ENCODE data around the gene BCR.

The BCR gene

GRCh38 chr22:23243006-23243573 lies 62.8 kb downstream of the BCR start:
- H4K8ac ChIP-seq (ENCODE audit: low read depth, low read length): no peak overlapping the region
- no peak overlapping the region for H2BK5ac ChIP-seq (ENCODE audit: low read depth, low read length, poor library complexity)
- no peak overlapping the region for H3K27ac ChIP-seq (ENCODE audit: low read depth, low read length)
- peaks cover 4% of the 10 kb centered on the region for H3K79me1 ChIP-seq (ENCODE audit: low read length)
- H3K4ac ChIP-seq (ENCODE audit: low read depth, low read length): peak overlapping the region; percentile 69
- WGBS (ENCODE audit: extremely low coverage, insufficient coverage, insufficient read length): no CpG with 5 or more reads among the region's 8 CpGs
- H4K12ac ChIP-seq (ENCODE audit: low read depth, low read length): no peak overlapping the region
- no peak overlapping the region for H3K4me3 ChIP-seq (ENCODE audit: low read depth, low read length)
- H3K9me3 ChIP-seq (ENCODE audit: insufficient read depth, low read depth, low read length): peaks cover 2% of the 10 kb centered on the region
- no peak overlapping the region for H3K23ac ChIP-seq (ENCODE audit: low read length)
- H3K4me1 ChIP-seq (ENCODE audit: control insufficient read depth in 1 of 2, insufficient read depth in 2 of 2, low read length in 2 of 2): peaks cover 30 to 41% of the 10 kb centered on the region in 2 experiments
- no peak overlapping the region for H3K18ac ChIP-seq (ENCODE audit: low read length)
- no peak overlapping the region for H2AK5ac ChIP-seq (ENCODE audit: low read length)
- peaks cover 0 to 7% of the 10 kb centered on the region in 2 experiments for H3K36me3 ChIP-seq (ENCODE audit: control insufficient read depth in 1 of 2, insufficient read depth in 2 of 2, low read length in 2 of 2)
- no peak overlapping the region for H4K91ac ChIP-seq (ENCODE audit: low read depth, low read length)
- no peak for DNase-seq
- H3K14ac ChIP-seq (ENCODE audit: low read length): no peak overlapping the region
- H3K4me2 ChIP-seq (ENCODE audit: low read length): no peak overlapping the region
- H3K79me2 ChIP-seq (ENCODE audit: control insufficient read depth, insufficient read depth, low read length, poor library complexity): peaks cover 10% of the 10 kb centered on the region
- no peak overlapping the region for H3K9ac ChIP-seq (ENCODE audit: low read length)
- H2BK12ac ChIP-seq (ENCODE audit: low read length): no peak overlapping the region
- no peak overlapping the region for H2AFZ ChIP-seq (ENCODE audit: insufficient read depth, low read length, poor library complexity)
- no peaks in the 10 kb centered on the region for H3K27me3 ChIP-seq (ENCODE audit: insufficient read depth, low read length)
- peak overlapping the region; percentile 13 for H2BK120ac ChIP-seq (ENCODE audit: insufficient read depth, low read length, poor library complexity)

DNA sequence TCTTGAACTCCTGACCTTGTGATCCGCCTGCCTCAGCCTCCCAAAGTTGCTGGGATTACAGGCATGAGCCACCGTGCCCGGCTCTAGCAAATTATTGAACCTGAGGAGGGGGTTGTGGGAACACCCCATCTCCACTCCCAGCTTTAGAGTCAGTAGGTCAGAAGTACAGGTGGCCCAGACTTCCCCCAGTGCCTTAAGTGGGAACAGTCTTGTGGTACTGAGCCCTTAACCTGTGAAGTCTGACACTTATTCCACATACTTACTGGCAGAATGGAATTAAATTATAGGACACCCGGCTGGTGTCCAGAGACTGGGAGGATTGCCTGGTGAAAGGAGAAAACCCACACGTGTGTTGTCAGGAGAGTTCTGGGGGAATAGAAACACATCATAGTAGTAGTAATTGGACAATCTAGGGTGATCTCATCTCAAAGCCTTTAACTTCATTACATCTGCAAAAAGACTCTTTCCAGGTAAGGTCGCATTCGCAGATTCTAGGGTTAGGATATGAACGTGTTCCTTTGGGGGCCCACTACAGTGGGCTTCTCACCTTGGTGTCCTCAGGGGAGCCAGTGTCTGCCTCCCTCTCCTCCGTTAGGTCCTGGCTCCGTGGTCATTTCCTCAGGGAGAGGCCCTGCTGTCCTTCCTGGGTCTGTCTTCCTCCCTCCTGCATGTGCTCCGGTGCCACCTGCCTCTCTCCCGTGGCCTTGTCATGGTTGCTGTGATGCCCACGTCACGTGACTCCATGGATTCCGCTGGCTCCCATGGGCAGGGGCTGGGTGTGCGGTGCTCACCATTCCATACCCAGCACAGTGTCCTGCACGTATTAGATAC lies 63.8 kb downstream of the BCR start:
- Histone ChIP-seq H3K4ac (ENCODE audit: low read depth, low read length) (peak overlapping the region; percentile 47), H3K79me1 (ENCODE audit: low read length) (peaks cover 4% of the 10 kb centered on the region), H3K9me3 (ENCODE audit: insufficient read depth, low read depth, low read length) (peaks cover 2% of the 10 kb centered on the region), H3K9ac (ENCODE audit: low read length) (no peak overlapping the region), H3K79me2 (ENCODE audit: control insufficient read depth, insufficient read depth, low read length, poor library complexity) (peaks cover 11% of the 10 kb centered on the region), H3K27ac (ENCODE audit: low read depth, low read length) (peak overlapping the region; percentile 21), H2AFZ (ENCODE audit: insufficient read depth, low read length, poor library complexity) (no peak overlapping the region), H2BK5ac (ENCODE audit: low read depth, low read length, poor library complexity) (no peak overlapping the region), H3K27me3 (ENCODE audit: insufficient read depth, low read length) (no peaks in the 10 kb centered on the region), H4K8ac (ENCODE audit: low read depth, low read length) (no peak overlapping the region), H2AK5ac (ENCODE audit: low read length) (no peak overlapping the region), H3K14ac (ENCODE audit: low read length) (peak overlapping the region; percentile 36), H2BK12ac (ENCODE audit: low read length) (no peak overlapping the region), H3K4me2 (ENCODE audit: low read length) (no peak overlapping the region), H3K36me3 (ENCODE audit: control insufficient read depth in 1 of 2, insufficient read depth in 2 of 2, low read length in 2 of 2) (peaks cover 0 to 4% of the 10 kb centered on the region in 2 experiments), H3K4me3 (ENCODE audit: low read depth, low read length) (peak overlapping the region; percentile 45), H4K91ac (ENCODE audit: low read depth, low read length) (no peak overlapping the region), H3K18ac (ENCODE audit: low read length) (peak overlapping the region; percentile 60), H3K4me1 (ENCODE audit: control insufficient read depth in 1 of 2, insufficient read depth in 2 of 2, low read length in 2 of 2) (peaks cover 34 to 46% of the 10 kb centered on the region in 2 experiments), H3K23ac (ENCODE audit: low read length) (no peak overlapping the region), H4K12ac (ENCODE audit: low read depth, low read length) (no peak overlapping the region), H2BK120ac (ENCODE audit: insufficient read depth, low read length, poor library complexity) (no peak overlapping the region)
- DNase-seq: no peak
- no CpG with 5 or more reads among the region's 17 CpGs for WGBS (ENCODE audit: extremely low coverage, insufficient coverage, insufficient read length)

- Histone ChIP-seq H2BK5ac (ENCODE audit: low read depth, low read length, poor library complexity) (no peak overlapping the region), H2BK120ac (ENCODE audit: insufficient read depth, low read length, poor library complexity) (no peak overlapping the region), H2BK12ac (ENCODE audit: low read length) (no peak overlapping the region), H3K79me1 (ENCODE audit: low read length) (peaks cover 4% of the 10 kb centered on the region), H3K27ac (ENCODE audit: low read depth, low read length) (peak overlapping the region; percentile 21), H4K91ac (ENCODE audit: low read depth, low read length) (no peak overlapping the region), H3K79me2 (ENCODE audit: control insufficient read depth, insufficient read depth, low read length, poor library complexity) (peaks cover 14% of the 10 kb centered on the region), H3K27me3 (ENCODE audit: insufficient read depth, low read length) (no peaks in the 10 kb centered on the region), H3K9me3 (ENCODE audit: insufficient read depth, low read depth, low read length) (no peaks in the 10 kb centered on the region), H3K4me1 (ENCODE audit: control insufficient read depth in 1 of 2, insufficient read depth in 2 of 2, low read length in 2 of 2) (peaks cover 37 to 50% of the 10 kb centered on the region in 2 experiments), H4K8ac (ENCODE audit: low read depth, low read length) (no peak overlapping the region), H2AFZ (ENCODE audit: insufficient read depth, low read length, poor library complexity) (no peak overlapping the region), H3K36me3 (ENCODE audit: control insufficient read depth in 1 of 2, insufficient read depth in 2 of 2, low read length in 2 of 2) (peaks cover 0 to 2% of the 10 kb centered on the region in 2 experiments), H3K4me2 (ENCODE audit: low read length) (no peak overlapping the region), H2AK5ac (ENCODE audit: low read length) (no peak overlapping the region), H3K18ac (ENCODE audit: low read length) (no peak overlapping the region), H4K12ac (ENCODE audit: low read depth, low read length) (no peak overlapping the region), H3K4me3 (ENCODE audit: low read depth, low read length) (no peak overlapping the region), H3K4ac (ENCODE audit: low read depth, low read length) (no peak overlapping the region), H3K14ac (ENCODE audit: low read length) (no peak overlapping the region), H3K23ac (ENCODE audit: low read length) (no peak overlapping the region), H3K9ac (ENCODE audit: low read length) (no peak overlapping the region)
- DNase-seq: no peak
- no CpG with 5 or more reads among the region's 5 CpGs for WGBS (ENCODE audit: extremely low coverage, insufficient coverage, insufficient read length)
Observed at GRCh38 chr22:23244690-23245044, 64.4 kb downstream of the BCR start.

DNA sequence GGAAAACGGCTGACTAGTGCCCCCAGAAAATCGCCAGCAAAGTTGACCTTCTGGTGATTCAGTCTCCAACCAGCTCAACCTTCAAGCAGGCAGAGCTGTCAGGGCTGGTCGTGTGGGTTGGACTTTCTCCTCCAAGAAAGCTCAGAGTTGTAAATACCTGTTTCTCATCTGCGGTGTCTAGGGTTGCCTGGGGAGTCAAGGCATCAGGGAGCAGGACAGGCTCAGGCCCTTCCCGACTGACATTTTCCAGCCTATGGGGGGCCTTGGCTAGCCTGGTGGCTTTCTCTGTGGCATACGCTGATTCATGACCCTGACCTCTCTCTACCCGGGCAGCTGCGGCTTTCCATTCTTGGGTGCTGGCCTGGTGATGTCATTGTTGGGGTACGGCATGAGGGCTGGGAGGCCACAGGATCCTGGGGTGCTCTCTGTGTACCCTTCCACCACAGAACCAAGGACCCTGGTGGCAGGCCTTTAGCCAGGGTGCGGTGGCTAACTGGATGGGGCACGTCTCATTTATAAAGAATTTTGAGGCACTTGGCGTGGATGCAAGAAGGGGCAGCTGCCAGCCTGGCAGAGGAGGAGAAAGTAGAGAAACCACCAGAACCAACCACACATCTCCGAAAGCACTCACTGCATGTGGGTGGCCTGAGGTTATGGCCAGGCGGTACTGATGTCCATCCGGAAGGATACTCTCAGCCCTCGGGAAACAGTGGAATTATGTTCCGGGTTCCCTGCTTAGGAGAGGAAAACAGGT lies 64.9 kb downstream of the BCR start:
- DNase-seq: no peak
- H3K4me3 ChIP-seq (ENCODE audit: low read depth, low read length): no peak overlapping the region
- H3K36me3 ChIP-seq (ENCODE audit: control insufficient read depth in 1 of 2, insufficient read depth in 2 of 2, low read length in 2 of 2): peaks cover 0 to 2% of the 10 kb centered on the region in 2 experiments
- H2BK12ac ChIP-seq (ENCODE audit: low read length): no peak overlapping the region
- H3K27me3 ChIP-seq (ENCODE audit: insufficient read depth, low read length): no peaks in the 10 kb centered on the region
- peaks cover 4% of the 10 kb centered on the region for H3K79me1 ChIP-seq (ENCODE audit: low read length)
- H4K91ac ChIP-seq (ENCODE audit: low read depth, low read length): no peak overlapping the region
- H3K4ac ChIP-seq (ENCODE audit: low read depth, low read length): peak overlapping the region; percentile 63
- no peak overlapping the region for H4K8ac ChIP-seq (ENCODE audit: low read depth, low read length)
- H3K9ac ChIP-seq (ENCODE audit: low read length): no peak overlapping the region
- H4K12ac ChIP-seq (ENCODE audit: low read depth, low read length): no peak overlapping the region
- no peak overlapping the region for H3K4me2 ChIP-seq (ENCODE audit: low read length)
- H3K18ac ChIP-seq (ENCODE audit: low read length): no peak overlapping the region
- no peak overlapping the region for H3K23ac ChIP-seq (ENCODE audit: low read length)
- H3K79me2 ChIP-seq (ENCODE audit: control insufficient read depth, insufficient read depth, low read length, poor library complexity): peaks cover 14% of the 10 kb centered on the region
- H2BK120ac ChIP-seq (ENCODE audit: insufficient read depth, low read length, poor library complexity): no peak overlapping the region
- no CpG with 5 or more reads among the region's 17 CpGs for WGBS (ENCODE audit: extremely low coverage, insufficient coverage, insufficient read length)
- no peak overlapping the region for H2BK5ac ChIP-seq (ENCODE audit: low read depth, low read length, poor library complexity)
- H3K27ac ChIP-seq (ENCODE audit: low read depth, low read length): peak overlapping the region; percentile 21
- no peak overlapping the region for H3K14ac ChIP-seq (ENCODE audit: low read length)
- peaks cover 42 to 53% of the 10 kb centered on the region in 2 experiments for H3K4me1 ChIP-seq (ENCODE audit: control insufficient read depth in 1 of 2, insufficient read depth in 2 of 2, low read length in 2 of 2)
- no peak overlapping the region for H2AFZ ChIP-seq (ENCODE audit: insufficient read depth, low read length, poor library complexity)
- no peak overlapping the region for H2AK5ac ChIP-seq (ENCODE audit: low read length)
- no peaks in the 10 kb centered on the region for H3K9me3 ChIP-seq (ENCODE audit: insufficient read depth, low read depth, low read length)

Data from trophoblast cell (in vitro differentiated cells and primary cell).